B cell (primary cell): ENCODE results near the gene DLL1.

Source experiments
- EZH2 ChIP-seq: IDR thresholded peaks from 2 replicates; pipeline ENCODE4 v1.6.1; 2012; ENCODE audit warnings: borderline replicate concordance, low read depth, mild to moderate bottlenecking, moderate library complexity, low read length; ENCODE audit not compliant: insufficient read depth, poor library complexity, severe bottlenecking
- TF ChIP-seq, protein P1 (sequence below): fragments of 200-600 bp; IDR thresholded peaks from one replicate; pipeline ENCODE4 v1.8.0; 2022; ENCODE audit warnings: antibody characterized with exemption, mild to moderate bottlenecking

DNA sequence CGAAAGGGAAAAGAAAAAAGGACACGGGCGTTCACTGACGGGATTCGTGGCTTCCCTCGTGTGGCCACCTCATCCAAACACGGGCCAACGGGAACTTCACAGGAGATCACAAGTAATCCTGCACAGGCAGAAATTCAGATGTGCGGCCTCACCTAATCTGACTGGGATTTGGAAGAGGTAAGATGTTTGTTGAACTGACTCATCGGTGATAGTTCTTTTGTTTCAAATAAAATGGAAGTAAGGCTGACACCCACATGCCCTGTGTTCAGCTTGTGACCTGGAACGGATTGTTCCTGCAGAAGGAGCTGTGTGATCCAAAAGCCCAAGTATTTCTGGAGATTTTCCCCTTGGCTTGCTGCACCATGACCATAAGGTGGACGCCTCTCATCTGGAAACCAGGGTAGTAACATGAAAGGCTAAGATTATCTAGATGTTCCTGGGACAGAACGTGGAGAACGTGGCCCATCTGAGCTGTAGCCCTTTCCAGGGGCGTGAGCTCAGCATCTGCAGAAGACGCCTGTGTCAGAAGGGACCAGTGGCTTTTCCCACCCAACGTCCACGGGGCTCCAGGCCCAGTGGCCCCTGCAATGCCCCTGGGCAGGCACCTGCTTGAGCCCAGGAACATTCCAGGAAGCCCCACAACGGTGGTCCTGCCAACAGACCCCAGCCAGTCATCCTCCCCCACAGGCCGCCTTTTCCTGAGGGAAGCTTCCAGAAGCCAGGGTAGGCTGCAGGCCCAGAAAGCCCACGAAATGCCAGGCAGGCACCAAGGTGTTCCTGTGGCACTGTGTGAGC lies 39.7 kb downstream of the DLL1 start:
- TF ChIP-seq, protein P1, sequence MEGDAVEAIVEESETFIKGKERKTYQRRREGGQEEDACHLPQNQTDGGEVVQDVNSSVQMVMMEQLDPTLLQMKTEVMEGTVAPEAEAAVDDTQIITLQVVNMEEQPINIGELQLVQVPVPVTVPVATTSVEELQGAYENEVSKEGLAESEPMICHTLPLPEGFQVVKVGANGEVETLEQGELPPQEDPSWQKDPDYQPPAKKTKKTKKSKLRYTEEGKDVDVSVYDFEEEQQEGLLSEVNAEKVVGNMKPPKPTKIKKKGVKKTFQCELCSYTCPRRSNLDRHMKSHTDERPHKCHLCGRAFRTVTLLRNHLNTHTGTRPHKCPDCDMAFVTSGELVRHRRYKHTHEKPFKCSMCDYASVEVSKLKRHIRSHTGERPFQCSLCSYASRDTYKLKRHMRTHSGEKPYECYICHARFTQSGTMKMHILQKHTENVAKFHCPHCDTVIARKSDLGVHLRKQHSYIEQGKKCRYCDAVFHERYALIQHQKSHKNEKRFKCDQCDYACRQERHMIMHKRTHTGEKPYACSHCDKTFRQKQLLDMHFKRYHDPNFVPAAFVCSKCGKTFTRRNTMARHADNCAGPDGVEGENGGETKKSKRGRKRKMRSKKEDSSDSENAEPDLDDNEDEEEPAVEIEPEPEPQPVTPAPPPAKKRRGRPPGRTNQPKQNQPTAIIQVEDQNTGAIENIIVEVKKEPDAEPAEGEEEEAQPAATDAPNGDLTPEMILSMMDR: no peak
- no peak for TF ChIP-seq EZH2
